ENCODE data around the gene CEP85L. TPM values are rescaled to one million over a fixed set of nuclear protein-coding genes. Genes with fewer than 3 reads are reported as not detected.
A peak's percentile ranks its signal among the peaks of the same experiment; 100 is the strongest.

CEP85L gene
- polyA plus RNA-seq, 1 donor from 2014 or later: 15.2 TPM

- Mint-ChIP-seq H3K9me3 (peaks cover 0 to 2% (median 0%) of the 10 kb centered on the region in 3 donors), H3K4me1 (peaks cover 6 to 12% (median 10%) of the 10 kb centered on the region in 3 donors), H3K36me3 (peaks cover 3% of the 10 kb centered on the region), H3K27me3 (no peaks in the 10 kb centered on the region), H3K27ac (no peak overlapping the region), H3K4me3 (no peak overlapping the region)
Measured at GRCh38 chr6:118530942-118531341, 120.4 kb downstream of the CEP85L start.

- H3K4me3 Mint-ChIP-seq: no peak overlapping the region
- peaks cover 8 to 15% (median 11%) of the 10 kb centered on the region in 3 donors for H3K4me1 Mint-ChIP-seq
- H3K9me3 Mint-ChIP-seq: peaks cover 0 to 2% (median 0%) of the 10 kb centered on the region in 3 donors
- no peaks in the 10 kb centered on the region for H3K27me3 Mint-ChIP-seq
- no peak overlapping the region for H3K27ac Mint-ChIP-seq
- H3K36me3 Mint-ChIP-seq: peaks cover 3% of the 10 kb centered on the region
Measured at GRCh38 chr6:118529756-118530155, 121.6 kb downstream of the CEP85L start.

- Mint-ChIP-seq H3K36me3 (peaks cover 3% of the 10 kb centered on the region), H3K4me1 (peaks cover 10 to 17% (median 11%) of the 10 kb centered on the region in 3 donors), H3K27ac (no peak overlapping the region), H3K9me3 (peaks cover 0 to 2% (median 0%) of the 10 kb centered on the region in 3 donors), H3K27me3 (no peaks in the 10 kb centered on the region), H3K4me3 (no peak overlapping the region)
Measured at GRCh38 chr6:118528129-118528528, 123.3 kb downstream of the CEP85L start.

- Mint-ChIP-seq H3K9me3 (peaks cover 0 to 2% (median 0%) of the 10 kb centered on the region in 3 donors), H3K27ac (no peak overlapping the region), H3K27me3 (no peaks in the 10 kb centered on the region), H3K4me1 (peaks cover 8 to 16% (median 11%) of the 10 kb centered on the region in 3 donors), H3K4me3 (no peak overlapping the region), H3K36me3 (peaks cover 3% of the 10 kb centered on the region)
Measured at GRCh38 chr6:118525913-118526780, 125.2 kb downstream of the CEP85L start.

GRCh38 chr6:118524686-118525085 lies 126.7 kb downstream of the CEP85L start:
- Mint-ChIP-seq H3K9me3 (no peaks in the 10 kb centered on the region), H3K27me3 (no peaks in the 10 kb centered on the region), H3K27ac (peak overlapping the region in 1 of 3 donors; percentile 0), H3K4me1 (peaks cover 4 to 16% (median 5%) of the 10 kb centered on the region in 3 donors), H3K36me3 (peaks cover 3% of the 10 kb centered on the region), H3K4me3 (no peak overlapping the region)

- H3K27me3 Mint-ChIP-seq: no peaks in the 10 kb centered on the region
- no peak overlapping the region for H3K27ac Mint-ChIP-seq
- H3K9me3 Mint-ChIP-seq: no peaks in the 10 kb centered on the region
- H3K4me1 Mint-ChIP-seq: peaks cover under 1 to 16% (median 7%) of the 10 kb centered on the region in 3 donors
- no peak overlapping the region for H3K4me3 Mint-ChIP-seq
- peaks cover 11% of the 10 kb centered on the region for H3K36me3 Mint-ChIP-seq
Measured at GRCh38 chr6:118523216-118523615, 128.2 kb downstream of the CEP85L start.

- H3K4me3 Mint-ChIP-seq: no peak overlapping the region
- H3K4me1 Mint-ChIP-seq: peaks cover 0 to 17% (median 7%) of the 10 kb centered on the region in 3 donors
- peaks cover 15% of the 10 kb centered on the region for H3K36me3 Mint-ChIP-seq
- H3K27me3 Mint-ChIP-seq: no peaks in the 10 kb centered on the region
- H3K9me3 Mint-ChIP-seq: no peaks in the 10 kb centered on the region
- no peak overlapping the region for H3K27ac Mint-ChIP-seq
Measured at GRCh38 chr6:118522422-118522821, 129.0 kb downstream of the CEP85L start.

- H3K36me3 Mint-ChIP-seq: peaks cover 20% of the 10 kb centered on the region
Measured at GRCh38 chr6:118514689-118515088, 136.7 kb downstream of the CEP85L start.

GRCh38 chr6:118511930-118512715 lies 139.3 kb downstream of the CEP85L start:
- H3K4me1 Mint-ChIP-seq: peaks cover 10 to 15% (median 13%) of the 10 kb centered on the region in 3 donors
- no peaks in the 10 kb centered on the region for H3K27me3 Mint-ChIP-seq
- H3K27ac Mint-ChIP-seq: no peak overlapping the region
- no peaks in the 10 kb centered on the region for H3K9me3 Mint-ChIP-seq
- no peak overlapping the region for H3K4me3 Mint-ChIP-seq
- peaks cover 7% of the 10 kb centered on the region for H3K36me3 Mint-ChIP-seq

More at GRCh38 chr6:118514689-118515088, 136.7 kb downstream of the CEP85L start:
- Mint-ChIP-seq H3K27me3 (no peaks in the 10 kb centered on the region), H3K27ac (no peak overlapping the region), H3K9me3 (no peaks in the 10 kb centered on the region), H3K4me1 (peaks cover 7 to 16% (median 9%) of the 10 kb centered on the region in 3 donors), H3K4me3 (no peak overlapping the region)

- no peaks in the 10 kb centered on the region for H3K27me3 Mint-ChIP-seq
- H3K27ac Mint-ChIP-seq: no peak overlapping the region
- H3K9me3 Mint-ChIP-seq: peaks cover 0 to 2% (median 0%) of the 10 kb centered on the region in 3 donors
- H3K4me1 Mint-ChIP-seq: peaks cover 5 to 18% (median 10%) of the 10 kb centered on the region in 3 donors
- no peak overlapping the region for H3K4me3 Mint-ChIP-seq
- H3K36me3 Mint-ChIP-seq: peaks cover 4% of the 10 kb centered on the region
Measured at GRCh38 chr6:118509009-118509617, 142.3 kb downstream of the CEP85L start.

GRCh38 chr6:118507636-118508035 lies 143.8 kb downstream of the CEP85L start:
- H3K4me3 Mint-ChIP-seq: no peak overlapping the region
- no peak overlapping the region for H3K27ac Mint-ChIP-seq
- H3K4me1 Mint-ChIP-seq: peaks cover 5 to 18% (median 9%) of the 10 kb centered on the region in 3 donors

GRCh38 chr6:118506071-118506638 lies 145.2 kb downstream of the CEP85L start:
- Mint-ChIP-seq H3K4me1 (peaks cover 5 to 11% (median 7%) of the 10 kb centered on the region in 3 donors), H3K36me3 (peaks cover 18% of the 10 kb centered on the region), H3K27ac (no peak overlapping the region), H3K4me3 (no peak overlapping the region), H3K27me3 (no peaks in the 10 kb centered on the region), H3K9me3 (peaks cover 0 to 3% (median 2%) of the 10 kb centered on the region in 3 donors)

More at GRCh38 chr6:118507636-118508035, 143.8 kb downstream of the CEP85L start:
- Mint-ChIP-seq H3K9me3 (peaks cover 0 to 2% (median 1%) of the 10 kb centered on the region in 3 donors), H3K36me3 (peaks cover 10% of the 10 kb centered on the region), H3K27me3 (no peaks in the 10 kb centered on the region)

GRCh38 chr6:118505656-118506055 lies 145.7 kb downstream of the CEP85L start:
- H3K4me3 Mint-ChIP-seq: no peak overlapping the region
- no peaks in the 10 kb centered on the region for H3K27me3 Mint-ChIP-seq
- no peak overlapping the region for H3K27ac Mint-ChIP-seq
- peaks cover 0 to 4% (median 2%) of the 10 kb centered on the region in 3 donors for H3K9me3 Mint-ChIP-seq
- H3K4me1 Mint-ChIP-seq: peaks cover 5 to 11% (median 7%) of the 10 kb centered on the region in 3 donors
- H3K36me3 Mint-ChIP-seq: peaks cover 21% of the 10 kb centered on the region

- Mint-ChIP-seq H3K4me1 (peaks cover 6 to 11% (median 7%) of the 10 kb centered on the region in 3 donors), H3K4me3 (no peak overlapping the region), H3K27me3 (no peaks in the 10 kb centered on the region), H3K9me3 (peaks cover 0 to 7% (median 6%) of the 10 kb centered on the region in 3 donors), H3K36me3 (peaks cover 24% of the 10 kb centered on the region), H3K27ac (no peak overlapping the region)
Measured at GRCh38 chr6:118504611-118505010, 146.8 kb downstream of the CEP85L start.

All from IgD-negative memory B cell (primary cell).